AG08395 (cell line): ENCODE results near the gene C1QA.
A peak's percentile ranks its signal among the peaks of the same experiment; 100 is the strongest.
"Not testable (repeated sequence)": the region's sequence is repeated elsewhere in the genome, so short reads cannot be mapped to it uniquely, and the experiment has no call there.

Experiments
- DNase-seq: peaks from one replicate; pipeline ENCODE4 v3.0.0; 2012; ENCODE audit warnings: mixed read lengths, low spot score

The C1QA gene

DNA sequence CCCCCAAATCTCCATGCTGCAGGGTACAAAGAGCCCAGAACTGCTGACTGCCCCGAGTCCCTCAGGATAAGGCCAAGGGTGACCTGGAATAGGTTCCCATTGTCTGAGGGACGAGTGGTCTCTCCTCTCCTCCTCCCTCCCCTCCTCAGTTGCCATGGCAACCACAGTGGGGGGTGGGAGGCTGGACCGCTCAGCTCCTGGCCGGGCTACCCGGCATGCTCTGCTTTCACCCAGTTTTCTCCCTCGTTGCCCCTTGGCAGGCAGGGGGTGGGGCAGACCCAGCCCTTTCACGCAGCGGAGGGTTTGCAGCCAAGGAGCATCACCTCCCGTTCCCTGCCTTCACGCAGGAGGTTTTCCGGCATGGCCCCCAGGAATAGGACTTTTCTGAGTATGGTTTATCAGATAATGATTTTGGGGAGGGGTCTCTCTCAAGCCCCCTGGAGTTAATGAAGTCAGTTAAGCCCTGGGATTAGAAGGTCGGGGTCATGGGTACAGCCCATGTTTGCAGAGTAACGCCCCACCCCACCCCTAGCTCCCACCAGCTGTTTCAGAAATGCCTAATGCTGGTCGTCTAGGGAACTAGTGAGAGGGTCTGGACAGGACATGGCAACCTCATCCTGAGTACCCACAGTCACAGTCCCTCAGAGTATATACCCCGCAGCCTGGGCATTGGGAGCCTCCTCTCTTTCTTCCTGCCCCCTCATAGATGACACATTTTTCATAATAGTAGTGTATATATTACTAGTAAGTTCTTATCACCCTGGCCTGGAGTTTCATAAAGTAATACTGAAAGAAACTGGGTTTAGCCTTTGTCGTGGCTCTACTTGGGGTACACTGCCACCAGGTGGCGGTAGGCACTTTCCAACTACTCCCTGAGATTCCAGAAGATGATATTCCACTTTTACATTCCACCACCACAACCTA, 37.3 kb downstream of the C1QA start:
- DNase-seq: peak; percentile 71

DNA sequence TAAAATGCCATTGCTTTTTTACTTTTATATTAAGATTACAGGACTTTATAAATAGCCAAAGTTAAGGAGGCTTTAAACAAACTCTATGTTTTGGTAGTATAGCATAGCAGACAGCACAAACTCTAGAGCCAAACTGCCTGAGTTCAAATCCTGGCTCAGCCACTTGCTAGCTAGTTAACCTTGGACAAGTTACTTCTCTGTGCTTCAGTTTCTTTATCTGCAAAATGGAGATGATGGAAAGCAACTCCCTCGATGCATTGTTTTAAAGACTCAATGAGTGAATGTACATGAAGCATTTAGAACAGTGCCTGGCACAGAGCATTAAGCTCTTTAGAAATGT, 38.0 kb downstream of the C1QA start:
- DNase-seq: no peak

GRCh38 chr1:22676151-22676550, 39.7 kb downstream of the C1QA start:
- not testable (repeated sequence) for DNase-seq

DNA sequence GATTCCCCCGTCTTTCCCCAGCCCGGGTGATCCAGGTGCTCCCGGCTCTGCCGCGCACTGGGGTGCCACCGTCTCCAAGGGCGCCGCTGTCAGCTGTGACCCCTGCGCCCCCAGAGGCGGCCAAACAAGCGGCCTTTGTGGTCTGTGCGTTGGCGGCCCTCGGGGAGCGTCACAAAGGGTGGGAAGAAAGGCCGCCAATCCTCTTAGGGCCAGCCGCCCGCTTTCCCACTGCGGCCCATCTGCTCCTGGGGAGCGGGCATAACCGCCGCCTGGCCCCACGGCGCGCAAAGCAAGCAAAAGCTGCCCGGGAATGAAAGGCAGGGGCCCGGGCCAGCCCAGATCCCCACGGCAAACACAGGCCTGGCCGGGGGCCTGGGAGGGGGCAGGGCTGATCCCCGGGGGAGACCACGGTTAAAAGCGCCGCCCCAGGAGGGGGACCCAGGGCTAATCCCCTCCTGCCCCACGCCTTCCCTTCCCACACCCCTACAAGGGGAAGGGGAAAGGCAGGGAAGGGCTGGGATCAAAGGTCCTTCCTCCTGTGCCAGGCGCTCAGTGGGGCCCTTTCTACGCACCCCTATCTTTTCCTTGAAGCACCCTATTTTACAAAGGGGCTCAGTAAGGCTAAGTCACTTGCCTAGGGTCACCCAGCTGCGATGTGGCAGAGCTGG, 40.6 kb downstream of the C1QA start:
- no peak for DNase-seq

DNA sequence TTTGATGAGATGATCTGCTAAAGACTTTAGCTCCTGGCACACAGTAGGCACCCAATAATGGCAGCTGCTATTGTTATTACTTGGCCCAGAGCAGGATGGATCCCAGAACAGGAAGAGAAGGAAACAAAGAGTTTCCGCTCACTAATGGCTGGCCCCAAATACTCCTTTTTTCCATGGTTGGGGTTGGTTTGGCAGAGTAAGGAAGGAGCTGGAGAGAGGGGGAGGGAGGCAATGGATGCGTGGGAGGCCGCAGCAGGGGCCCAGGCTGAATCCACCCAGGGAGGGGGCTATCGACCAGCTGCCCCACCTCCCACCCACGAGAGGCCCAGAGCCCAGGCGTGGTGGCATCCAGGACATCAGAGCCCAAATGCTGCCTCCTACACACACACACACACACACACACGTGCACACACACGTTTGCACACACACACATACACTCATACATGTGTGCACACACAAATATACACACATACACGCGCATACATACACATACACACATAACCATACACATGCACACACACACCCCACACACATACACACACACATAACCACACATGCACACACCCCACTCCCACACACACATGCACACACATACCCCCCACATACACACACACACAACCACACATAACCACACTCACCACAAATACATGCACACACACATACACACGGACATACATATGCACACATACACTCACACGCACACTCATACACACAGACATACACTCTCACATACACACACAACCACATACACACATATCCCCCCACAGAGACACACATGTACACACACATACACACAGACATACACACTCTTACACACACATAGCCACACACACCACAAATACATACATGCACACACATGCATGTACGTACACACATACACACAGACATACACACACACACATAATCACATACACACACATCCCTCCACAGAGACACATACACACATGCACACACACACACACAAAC, 41.8 kb downstream of the C1QA start:
- no peak for DNase-seq

- no peak for DNase-seq
These were observed 44.3 kb downstream of the C1QA start for GRCh38 chr1:22680726-22681125.

DNA sequence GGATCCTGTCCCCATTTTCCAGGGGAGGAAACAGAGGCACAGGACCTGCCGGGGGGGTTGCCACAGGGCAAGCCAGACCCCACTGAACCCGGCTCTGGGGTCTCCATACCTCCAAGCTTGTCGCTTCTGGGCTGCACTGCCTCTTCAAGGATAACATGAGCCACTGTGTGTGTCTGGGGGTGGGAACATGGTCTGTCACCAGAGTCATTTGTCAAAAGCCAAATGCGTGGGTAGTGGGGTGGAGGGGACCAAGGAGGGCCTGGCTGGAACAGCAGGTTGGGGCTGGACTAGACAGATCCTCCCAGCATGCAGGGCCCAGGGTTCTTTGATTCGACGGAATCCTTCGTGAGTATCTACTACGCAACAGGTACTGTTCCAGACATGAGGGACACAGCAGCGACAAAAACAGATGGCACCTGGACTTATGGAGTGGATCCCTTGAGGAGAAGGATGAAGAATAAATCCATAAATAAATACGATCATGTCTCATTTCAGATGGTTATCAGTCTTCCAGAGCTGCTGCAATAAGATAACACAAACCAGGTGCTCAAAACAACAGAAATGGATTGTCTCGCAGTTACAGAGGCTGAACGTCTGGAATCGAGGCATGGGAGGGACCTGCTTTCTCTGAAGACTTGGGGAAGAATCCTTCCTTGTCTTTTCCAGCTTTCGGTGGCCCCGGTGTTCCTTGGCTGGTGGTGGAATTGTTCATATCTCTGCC, 45.3 kb downstream of the C1QA start:
- DNase-seq: no peak

GRCh38 chr1:22683547-22683946, 47.1 kb downstream of the C1QA start:
- DNase-seq: no peak

- no peak for DNase-seq
These were observed 49.2 kb downstream of the C1QA start for GRCh38 chr1:22685591-22686059.

DNA sequence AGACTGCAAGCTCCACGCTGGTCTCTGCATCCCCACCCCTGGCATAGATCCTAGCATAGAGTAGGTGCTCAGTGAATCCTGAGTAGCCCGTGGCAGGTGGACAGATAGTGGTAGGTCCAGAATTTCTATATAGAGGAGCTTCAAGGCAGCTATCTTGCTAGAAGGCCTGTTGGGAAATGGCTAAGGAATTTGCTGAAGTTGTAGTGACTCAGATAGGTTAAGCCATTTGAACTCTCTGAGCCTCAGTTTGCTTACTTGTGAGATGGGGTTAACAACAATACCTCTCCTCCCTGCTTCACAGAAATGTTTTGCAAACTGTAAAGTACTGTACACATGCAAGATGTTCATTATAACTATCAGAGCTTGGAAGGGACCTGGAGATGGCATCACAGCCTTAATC, 50.8 kb downstream of the C1QA start:
- no peak for DNase-seq

GRCh38 chr1:22688466-22688865, 52.0 kb downstream of the C1QA start:
- no peak for DNase-seq
